Calu3 (cell line): Measurements from ENCODE around the gene MOV10L1. TPM values are rescaled to one million over a fixed set of nuclear protein-coding genes. Genes with fewer than 3 reads are reported as not detected.

Experiments used
- BruUV-seq: library from RNA; stranded (reverse); fragments of 400-500 nt; replicated peaks from 2 replicates; lab custom pipeline; 2021; lab: Mats Ljungman, UMichigan
- CTCF ChIA-PET: fragments of 300-600 bp; sonication (Branson Sonifier 250); formaldehyde crosslinking; loops from one replicate; lab custom pipeline; 2022; ENCODE audit warnings: antibody characterized with exemption; lab: Charles Lee
- DNase-seq: peaks from one replicate; pipeline ENCODE4 v3.0.0; 2022
- H3K27ac Mint-ChIP-seq: one replicate; pipeline ENCODE4 v1.8.0; 2022; ENCODE audit warnings: mixed read lengths; ENCODE audit not compliant: unreplicated experiment
- H3K27me3 Mint-ChIP-seq: one replicate; pipeline ENCODE4 v1.8.0; 2022; ENCODE audit warnings: mixed read lengths; ENCODE audit not compliant: unreplicated experiment
- H3K36me3 Mint-ChIP-seq: one replicate; pipeline ENCODE4 v1.8.0; 2022; ENCODE audit warnings: mild to moderate bottlenecking, moderate library complexity, mixed read lengths; ENCODE audit not compliant: insufficient read depth, unreplicated experiment
- H3K4me1 Mint-ChIP-seq: one replicate; pipeline ENCODE4 v1.8.0; 2022; ENCODE audit warnings: mild to moderate bottlenecking, low read depth, mixed read lengths; ENCODE audit not compliant: unreplicated experiment
- H3K4me3 Mint-ChIP-seq: one replicate; pipeline ENCODE4 v1.8.0; 2022; ENCODE audit warnings: mild to moderate bottlenecking, low read depth, moderate library complexity, mixed read lengths; ENCODE audit not compliant: unreplicated experiment
- H3K9me3 Mint-ChIP-seq: one replicate; pipeline ENCODE4 v1.8.0; 2022; ENCODE audit warnings: low read depth, mixed read lengths; ENCODE audit not compliant: unreplicated experiment
- CTCF ChIP-seq: fragments of 200-600 bp; IDR thresholded peaks from one replicate; pipeline ENCODE4 v1.8.0; 2022; ENCODE audit warnings: antibody characterized with exemption; ENCODE audit not compliant: unreplicated experiment
- intact Hi-C: fragments of 100-400 bp; cut with micrococcal nuclease; formaldehyde crosslinking; loops from one replicate; pipeline ENCODE4 v1.10.0; 2022; ENCODE audit not compliant: unreplicated experiment
- total RNA-seq: library from RNA; stranded (reverse); gene quantifications from 2 replicates; pipeline ENCODE4 v1.2.3, GENCODE V29; 2022

Gene MOV10L1
- total RNA-seq, 1 experiment from 2014 or later = not detected

- Mint-ChIP-seq H3K27me3 (no peaks in the 10 kb centered on the region), H3K4me1 (peaks cover 4% of the 10 kb centered on the region), H3K9me3 (no peaks in the 10 kb centered on the region), H3K36me3 (peaks cover 39% of the 10 kb centered on the region), H3K27ac (no peak overlapping the region), H3K4me3 (no peak overlapping the region)
- intact Hi-C loops = no loop called here
- peak; percentile 68 for DNase-seq
- TF ChIP-seq CTCF = no peak
- CTCF ChIA-PET = no interaction called here
- BruUV-seq = no TSS peak
These were observed 94.4 kb downstream of the MOV10L1 start for GRCh38 chr22:50184004-50184901.

- CTCF ChIA-PET = no interaction called here
- BruUV-seq = no TSS peak
- Mint-ChIP-seq H3K27me3 (no peaks in the 10 kb centered on the region), H3K27ac (no peak overlapping the region), H3K4me3 (peak overlapping the region; percentile 82), H3K4me1 (peaks cover 10% of the 10 kb centered on the region), H3K9me3 (no peaks in the 10 kb centered on the region), H3K36me3 (peaks cover 40% of the 10 kb centered on the region)
- DNase-seq = no peak
- TF ChIP-seq CTCF = no peak
- intact Hi-C loops = no loop called here
These were observed 95.1 kb downstream of the MOV10L1 start for GRCh38 chr22:50184902-50185374.

GRCh38 chr22:50185375-50186087 is 95.7 kb downstream of the MOV10L1 start, which contains the start of gene TRABD:
TSS of gene TRABD (plus strand) at chr22:50185913. CDS start at chr22:50193061, 7,148 bp downstream.
- Mint-ChIP-seq H3K4me1 (peaks cover 14% of the 10 kb centered on the region), H3K27me3 (no peaks in the 10 kb centered on the region), H3K36me3 (peaks cover 42% of the 10 kb centered on the region), H3K27ac (peak within 1 kb of the TSS; percentile 28), H3K9me3 (no peaks in the 10 kb centered on the region), H3K4me3 (peak within 1 kb of the TSS; percentile 82)
- CTCF ChIA-PET = no interaction called here
- DNase-seq = peak; percentile 93
- no peak for TF ChIP-seq CTCF
- BruUV-seq = no TSS peak
- intact Hi-C loops = no loop called here

- Mint-ChIP-seq H3K9me3 (no peaks in the 10 kb centered on the region), H3K36me3 (peaks cover 42% of the 10 kb centered on the region), H3K27ac (peak overlapping the region; percentile 28), H3K4me1 (peaks cover 14% of the 10 kb centered on the region), H3K4me3 (peak overlapping the region; percentile 82), H3K27me3 (no peaks in the 10 kb centered on the region)
- no peak for TF ChIP-seq CTCF
- intact Hi-C loops = no loop called here
- CTCF ChIA-PET = interaction anchor here (1.2 kb wide), 1 partner anchor 37 kb away, joined by 3 read pairs; no protein-coding TSS in a partner anchor
- no TSS peak for BruUV-seq
- DNase-seq = no peak
These were observed 96.4 kb downstream of the MOV10L1 start for GRCh38 chr22:50186181-50186714.
